ENCODE measurements around the gene B3GNT8.

- TF ChIP-seq, protein P1, sequence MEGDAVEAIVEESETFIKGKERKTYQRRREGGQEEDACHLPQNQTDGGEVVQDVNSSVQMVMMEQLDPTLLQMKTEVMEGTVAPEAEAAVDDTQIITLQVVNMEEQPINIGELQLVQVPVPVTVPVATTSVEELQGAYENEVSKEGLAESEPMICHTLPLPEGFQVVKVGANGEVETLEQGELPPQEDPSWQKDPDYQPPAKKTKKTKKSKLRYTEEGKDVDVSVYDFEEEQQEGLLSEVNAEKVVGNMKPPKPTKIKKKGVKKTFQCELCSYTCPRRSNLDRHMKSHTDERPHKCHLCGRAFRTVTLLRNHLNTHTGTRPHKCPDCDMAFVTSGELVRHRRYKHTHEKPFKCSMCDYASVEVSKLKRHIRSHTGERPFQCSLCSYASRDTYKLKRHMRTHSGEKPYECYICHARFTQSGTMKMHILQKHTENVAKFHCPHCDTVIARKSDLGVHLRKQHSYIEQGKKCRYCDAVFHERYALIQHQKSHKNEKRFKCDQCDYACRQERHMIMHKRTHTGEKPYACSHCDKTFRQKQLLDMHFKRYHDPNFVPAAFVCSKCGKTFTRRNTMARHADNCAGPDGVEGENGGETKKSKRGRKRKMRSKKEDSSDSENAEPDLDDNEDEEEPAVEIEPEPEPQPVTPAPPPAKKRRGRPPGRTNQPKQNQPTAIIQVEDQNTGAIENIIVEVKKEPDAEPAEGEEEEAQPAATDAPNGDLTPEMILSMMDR (conservative IDR thresholded peaks at IDR 0.05): no peak
- no peak for TF ChIP-seq EZH2 (IDR thresholded peaks at IDR 0.05; ENCODE audit: low read depth)
Measured at GRCh38 chr19:41421314-41421713, 5.9 kb downstream of the B3GNT8 start.

All from PC-9 (cell line).